Measurements from ENCODE around the gene CNIH1. TPM values are rescaled to one million over a fixed set of nuclear protein-coding genes. Genes with fewer than 3 reads are reported as not detected.
A peak's percentile ranks its signal among the peaks of the same experiment; 100 is the strongest.

Gene CNIH1
- total and polyA plus RNA-seq, 2 of the 13 experiments (the other 11 are each of a cell fraction or from before 2014, with no cell fraction given), result 166 to 421 TPM

DNA sequence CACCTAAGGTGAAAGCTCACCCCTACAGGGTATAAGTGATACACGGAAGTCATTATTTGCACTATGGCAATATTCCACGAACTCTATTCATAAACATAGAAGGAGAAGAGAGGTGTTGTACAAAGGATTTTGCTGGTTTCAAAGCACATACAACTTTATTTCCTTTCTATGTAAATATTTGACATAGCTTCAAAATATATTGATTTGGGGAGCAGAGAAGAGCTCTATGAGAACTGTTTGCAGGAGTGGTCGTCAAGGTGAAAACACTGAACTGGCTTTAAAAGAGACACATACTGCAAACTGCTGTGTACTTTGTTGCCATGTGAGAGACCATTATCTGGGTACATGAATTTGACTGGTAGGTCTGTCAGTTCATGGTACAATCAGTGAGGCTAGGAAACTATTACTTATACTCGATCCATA, 16.7 kb downstream of the CNIH1 start (continued):
- TF ChIP-seq, protein P1, sequence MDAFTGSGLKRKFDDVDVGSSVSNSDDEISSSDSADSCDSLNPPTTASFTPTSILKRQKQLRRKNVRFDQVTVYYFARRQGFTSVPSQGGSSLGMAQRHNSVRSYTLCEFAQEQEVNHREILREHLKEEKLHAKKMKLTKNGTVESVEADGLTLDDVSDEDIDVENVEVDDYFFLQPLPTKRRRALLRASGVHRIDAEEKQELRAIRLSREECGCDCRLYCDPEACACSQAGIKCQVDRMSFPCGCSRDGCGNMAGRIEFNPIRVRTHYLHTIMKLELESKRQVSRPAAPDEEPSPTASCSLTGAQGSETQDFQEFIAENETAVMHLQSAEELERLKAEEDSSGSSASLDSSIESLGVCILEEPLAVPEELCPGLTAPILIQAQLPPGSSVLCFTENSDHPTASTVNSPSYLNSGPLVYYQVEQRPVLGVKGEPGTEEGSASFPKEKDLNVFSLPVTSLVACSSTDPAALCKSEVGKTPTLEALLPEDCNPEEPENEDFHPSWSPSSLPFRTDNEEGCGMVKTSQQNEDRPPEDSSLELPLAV (CRISPR knock-in tag; conservative IDR thresholded peaks at IDR 0.05; ENCODE audit: low read depth), result no peak
- TF ChIP-seq ZNF780A (CRISPR knock-in tag; IDR thresholded peaks at IDR 0.05) (no peak), AGO2 (optimal IDR thresholded peaks at IDR 0.05; ENCODE audit: low read depth, low read length) (no peak), ZNF747 (CRISPR knock-in tag; IDR thresholded peaks at IDR 0.05; ENCODE audit: borderline replicate concordance) (no peak), ZNF468 (CRISPR knock-in tag; IDR thresholded peaks at IDR 0.05) (no peak), GZF1 (CRISPR knock-in tag; IDR thresholded peaks at IDR 0.05) (no peak), GABPA (IDR thresholded peaks at IDR 0.05; ENCODE audit: low read depth, low read length) (no peak), GABPA (CRISPR knock-in tag; IDR thresholded peaks at IDR 0.05; ENCODE audit: low read depth) (peak; percentile 24; the same call in 1 of the 2 replicates), FOXO1 (CRISPR knock-in tag; IDR thresholded peaks at IDR 0.05) (peak; percentile 64; the same call in 1 of the 2 replicates), BATF2 (CRISPR knock-in tag; IDR thresholded peaks at IDR 0.05) (no peak), ZNF619 (CRISPR knock-in tag; IDR thresholded peaks at IDR 0.05) (no peak), CREB1 (IDR thresholded peaks at IDR 0.05) (no peak), CREB1 (CRISPR knock-in tag; IDR thresholded peaks at IDR 0.05) (peak; percentile 56), SNAPC4 (CRISPR knock-in tag; IDR thresholded peaks at IDR 0.05) (no peak), ARID2 (CRISPR knock-in tag; IDR thresholded peaks at IDR 0.05; ENCODE audit: borderline replicate concordance) (no peak), KDM1A (CRISPR knock-in tag; IDR thresholded peaks at IDR 0.05) (no peak), HDAC6 (IDR thresholded peaks at IDR 0.05; ENCODE audit: low read depth, low read length) (no peak)
- TF ChIP-seq, protein P2, sequence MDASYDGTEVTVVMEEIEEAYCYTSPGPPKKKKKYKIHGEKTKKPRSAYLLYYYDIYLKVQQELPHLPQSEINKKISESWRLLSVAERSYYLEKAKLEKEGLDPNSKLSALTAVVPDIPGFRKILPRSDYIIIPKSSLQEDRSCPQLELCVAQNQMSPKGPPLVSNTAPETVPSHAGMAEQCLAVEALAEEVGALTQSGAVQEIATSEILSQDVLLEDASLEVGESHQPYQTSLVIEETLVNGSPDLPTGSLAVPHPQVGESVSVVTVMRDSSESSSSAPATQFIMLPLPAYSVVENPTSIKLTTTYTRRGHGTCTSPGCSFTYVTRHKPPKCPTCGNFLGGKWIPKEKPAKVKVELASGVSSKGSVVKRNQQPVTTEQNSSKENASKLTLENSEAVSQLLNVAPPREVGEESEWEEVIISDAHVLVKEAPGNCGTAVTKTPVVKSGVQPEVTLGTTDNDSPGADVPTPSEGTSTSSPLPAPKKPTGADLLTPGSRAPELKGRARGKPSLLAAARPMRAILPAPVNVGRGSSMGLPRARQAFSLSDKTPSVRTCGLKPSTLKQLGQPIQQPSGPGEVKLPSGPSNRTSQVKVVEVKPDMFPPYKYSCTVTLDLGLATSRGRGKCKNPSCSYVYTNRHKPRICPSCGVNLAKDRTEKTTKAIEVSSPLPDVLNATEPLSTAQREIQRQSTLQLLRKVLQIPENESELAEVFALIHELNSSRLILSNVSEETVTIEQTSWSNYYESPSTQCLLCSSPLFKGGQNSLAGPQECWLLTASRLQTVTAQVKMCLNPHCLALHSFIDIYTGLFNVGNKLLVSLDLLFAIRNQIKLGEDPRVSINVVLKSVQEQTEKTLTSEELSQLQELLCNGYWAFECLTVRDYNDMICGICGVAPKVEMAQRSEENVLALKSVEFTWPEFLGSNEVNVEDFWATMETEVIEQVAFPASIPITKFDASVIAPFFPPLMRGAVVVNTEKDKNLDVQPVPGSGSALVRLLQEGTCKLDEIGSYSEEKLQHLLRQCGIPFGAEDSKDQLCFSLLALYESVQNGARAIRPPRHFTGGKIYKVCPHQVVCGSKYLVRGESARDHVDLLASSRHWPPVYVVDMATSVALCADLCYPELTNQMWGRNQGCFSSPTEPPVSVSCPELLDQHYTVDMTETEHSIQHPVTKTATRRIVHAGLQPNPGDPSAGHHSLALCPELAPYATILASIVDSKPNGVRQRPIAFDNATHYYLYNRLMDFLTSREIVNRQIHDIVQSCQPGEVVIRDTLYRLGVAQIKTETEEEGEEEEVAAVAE (CRISPR knock-in tag; IDR thresholded peaks at IDR 0.05; ENCODE audit: borderline replicate concordance), result no peak

Data from HepG2 (cell line).